Small intestine (tissue), 7 donors: ENCODE results near the gene MYO19. TPM values are rescaled to one million over a fixed set of nuclear protein-coding genes. Genes with fewer than 3 reads are reported as not detected.

Experiments
- DNase-seq, 2 donors: peaks; one replicate each; pipeline versions ENCODE4 v3.0.0 to v3.0.0-alpha.2; 2013
- FAIRE-seq: peaks from 2 replicates; lab custom pipeline; 2012; peaks lifted over from hg19 to GRCh38; lab: Jason Lieb, UNC
- H3K27ac ChIP-seq, 3 donors: one replicate each; pipeline ENCODE4 v1.5.1; 2013; ENCODE audit warnings: low read length in 2 of 3, mild to moderate bottlenecking in 2 of 3, control low read depth in 1 of 3, inconsistent platforms in 1 of 3, low read depth in 1 of 3, moderate library complexity in 1 of 3
- H3K27me3 ChIP-seq, 3 donors: one replicate each; pipeline ENCODE4 v1.6.1; 2013; ENCODE audit warnings: low read length in 3 of 3, inconsistent platforms in 1 of 3; ENCODE audit not compliant: control insufficient read depth in 3 of 3, insufficient read depth in 3 of 3
- H3K36me3 ChIP-seq, 3 donors: one replicate each; pipeline ENCODE4 v1.6.1; 2013; ENCODE audit warnings: low read length in 3 of 3, inconsistent platforms in 1 of 3, low read depth in 1 of 3, mild to moderate bottlenecking in 1 of 3, moderate library complexity in 1 of 3; ENCODE audit not compliant: control insufficient read depth in 3 of 3, insufficient read depth in 2 of 3
- H3K4me1 ChIP-seq, 3 donors: one replicate each; pipeline ENCODE4 v1.6.1; 2013; ENCODE audit warnings: low read length in 2 of 3, inconsistent platforms in 1 of 3, low read depth in 1 of 3, mild to moderate bottlenecking in 1 of 3, moderate library complexity in 1 of 3; ENCODE audit not compliant: control insufficient read depth in 3 of 3, insufficient read depth in 2 of 3
- H3K4me3 ChIP-seq, 3 donors: one replicate each; pipeline ENCODE4 v1.5.1; 2013; ENCODE audit warnings: low read length in 3 of 3, control low read depth in 1 of 3, inconsistent platforms in 1 of 3, low read depth in 1 of 3, mild to moderate bottlenecking in 1 of 3, moderate library complexity in 1 of 3
- H3K9me3 ChIP-seq, 2 donors: one replicate each; pipeline ENCODE4 v1.6.1; 2013; ENCODE audit warnings: low read depth in 1 of 2, low read length in 1 of 2; ENCODE audit not compliant: control insufficient read depth in 2 of 2, insufficient read depth in 1 of 2
- WGBS, 3 donors: extraction: QIAGEN DNeasy Blood & Tissue Kit; methylation state at CpG; one replicate each; pipeline ENCODE4 v1.1.7; 2013; 5-methylcytosine and 5-hydroxymethylcytosine counted together
- polyA plus RNA-seq, 4 donors: library from polyadenylated mRNA; stranded (reverse) in 3 of 4; unstranded in 1 of 4; fragments of 200-250 nt in 3 of 4; fragments of 120-200 nt in 1 of 4; gene quantifications; one replicate each; pipeline versions ENCODE4 v1.2.1 to v1.2.3, GENCODE V29; 2013
- donor health status: healthy with polysubstance abuse.
- donor health status: control.
- donor health status: control.
- donor health status: Bipolar disorder and iron deficiency.
- donor health status: healthy.

MYO19 gene
- polyA plus RNA-seq, 4 donors = 35.9 to 54.8 (median 48.6) TPM

DNA sequence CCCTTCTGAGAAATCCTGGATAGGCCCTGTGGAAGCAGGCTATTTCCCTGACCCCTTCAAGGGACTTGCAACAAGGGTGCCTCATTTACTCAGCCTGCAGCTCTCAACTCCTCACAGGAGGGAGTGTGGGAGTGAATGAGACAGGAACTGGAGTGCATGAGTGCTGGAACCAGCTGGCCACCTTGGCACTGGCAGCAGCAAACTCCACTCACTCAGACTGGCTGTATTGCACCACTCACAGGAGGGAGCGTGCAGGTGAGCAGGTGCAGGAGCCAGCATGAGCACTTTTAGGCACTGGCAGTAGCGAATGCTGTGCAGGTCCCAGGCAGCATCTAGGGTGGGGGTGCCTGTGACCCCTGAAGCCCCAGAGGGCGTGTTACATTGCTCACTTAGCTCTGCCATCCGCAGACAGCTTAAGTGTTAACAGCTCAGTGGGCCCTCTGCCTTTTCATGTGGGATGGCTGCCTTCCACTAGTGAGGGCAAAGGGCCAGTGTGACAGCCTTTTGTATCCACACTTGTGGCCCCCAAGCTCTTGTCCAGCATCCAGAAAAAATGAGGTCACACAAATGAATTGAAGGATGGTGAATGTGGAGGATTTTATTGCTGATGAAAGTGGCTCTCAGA lies 59.2 kb downstream of the MYO19 start:
- H3K36me3 ChIP-seq = no peaks in the 10 kb centered on the region
- no peak overlapping the region for H3K4me3 ChIP-seq
- WGBS, 3 donors = 31 to 63% (median 41%) methylated on average over 4 of the region's 4 CpGs
- no peak for FAIRE-seq
- no peak overlapping the region for H3K27ac ChIP-seq
- no peaks in the 10 kb centered on the region for H3K4me1 ChIP-seq
- peaks cover 0 to 9% (median 0%) of the 10 kb centered on the region in 3 donors for H3K27me3 ChIP-seq
- H3K9me3 ChIP-seq = no peaks in the 10 kb centered on the region
- no peak for DNase-seq

DNA sequence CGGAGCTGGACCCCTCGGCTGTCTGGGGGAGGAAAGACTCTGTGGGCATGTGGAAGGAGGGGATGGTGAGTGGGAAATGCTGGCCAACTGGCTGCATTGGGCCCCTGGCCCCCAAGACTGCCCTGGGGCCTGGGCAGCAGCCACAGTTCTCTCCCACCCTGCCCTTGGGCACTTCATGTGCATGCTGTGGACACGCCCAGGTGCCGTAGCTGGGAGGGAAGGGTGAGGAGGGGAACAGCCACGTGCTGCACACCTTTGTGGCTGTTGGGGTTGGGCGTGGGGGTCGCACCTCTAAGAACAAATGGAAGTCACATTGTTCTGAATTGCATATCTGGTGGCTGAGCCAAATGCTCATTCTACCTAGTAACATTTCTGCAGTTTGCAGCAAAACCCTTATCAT lies 60.1 kb downstream of the MYO19 start:
- FAIRE-seq (no peak), DNase-seq (no peak)
- H3K9me3 ChIP-seq = no peaks in the 10 kb centered on the region
- no peaks in the 10 kb centered on the region for H3K36me3 ChIP-seq
- WGBS, 3 donors = 33 to 55% (median 40%) methylated on average over 7 of the region's 7 CpGs
- H3K27ac ChIP-seq = no peak overlapping the region
- no peak overlapping the region for H3K4me3 ChIP-seq
- no peaks in the 10 kb centered on the region for H3K4me1 ChIP-seq
- H3K27me3 ChIP-seq = peaks cover 0 to 9% (median 3%) of the 10 kb centered on the region in 3 donors

DNA sequence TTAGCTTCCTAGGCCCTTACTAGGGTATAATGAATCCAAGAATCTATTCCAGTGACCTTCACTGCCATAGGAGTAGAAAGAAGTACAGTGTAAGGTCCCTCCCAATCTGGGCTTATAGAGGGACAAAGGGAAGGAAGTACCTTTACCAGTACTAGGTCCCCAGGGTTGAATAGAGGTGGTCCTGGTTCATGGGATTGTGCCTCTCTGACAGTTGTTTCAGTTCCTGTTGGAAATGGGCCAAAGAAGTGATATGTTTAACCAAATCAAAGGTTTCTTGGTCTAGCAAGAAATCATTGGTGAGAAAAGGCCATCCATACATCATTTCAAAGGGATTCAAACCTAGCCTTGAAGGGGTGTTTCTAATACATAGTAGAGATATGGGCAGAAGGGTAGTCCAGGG lies 64.2 kb downstream of the MYO19 start:
- FAIRE-seq (no peak), DNase-seq (no peak)
- Histone ChIP-seq H3K4me3 (no peak overlapping the region), H3K27ac (no peak overlapping the region), H3K27me3 (peaks cover 0 to 24% (median 9%) of the 10 kb centered on the region in 3 donors), H3K4me1 (no peaks in the 10 kb centered on the region), H3K9me3 (no peaks in the 10 kb centered on the region), H3K36me3 (no peaks in the 10 kb centered on the region)

DNA sequence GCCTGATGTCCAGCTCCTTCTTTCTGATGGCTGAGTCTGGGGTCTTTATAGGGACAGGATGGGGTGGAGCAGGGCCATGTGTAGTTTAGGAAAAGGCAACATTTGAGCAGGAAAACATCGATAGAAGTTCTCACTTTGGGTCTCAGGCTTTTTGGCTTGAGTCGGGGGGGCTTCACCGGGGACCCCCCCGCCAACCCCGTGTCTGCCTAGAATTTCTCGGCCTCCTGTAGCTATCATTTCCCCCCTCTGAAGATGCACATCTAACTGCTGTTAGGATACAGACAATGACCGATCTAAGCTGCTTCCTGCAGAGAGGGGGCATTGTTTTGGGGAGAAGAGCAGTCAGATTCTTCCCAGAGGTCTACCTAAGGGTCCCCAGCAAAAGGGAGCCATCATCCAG lies 64.9 kb downstream of the MYO19 start:
- peaks cover 0 to 29% (median 13%) of the 10 kb centered on the region in 3 donors for H3K27me3 ChIP-seq
- 70 to 75% (median 72%) methylated on average over 7 of the region's 7 CpGs for WGBS, 3 donors
- H3K36me3 ChIP-seq = no peaks in the 10 kb centered on the region
- no peaks in the 10 kb centered on the region for H3K9me3 ChIP-seq
- DNase-seq = no peak
- no peak overlapping the region for H3K4me3 ChIP-seq
- H3K4me1 ChIP-seq = no peaks in the 10 kb centered on the region
- no peak overlapping the region for H3K27ac ChIP-seq
- no peak for FAIRE-seq

DNA sequence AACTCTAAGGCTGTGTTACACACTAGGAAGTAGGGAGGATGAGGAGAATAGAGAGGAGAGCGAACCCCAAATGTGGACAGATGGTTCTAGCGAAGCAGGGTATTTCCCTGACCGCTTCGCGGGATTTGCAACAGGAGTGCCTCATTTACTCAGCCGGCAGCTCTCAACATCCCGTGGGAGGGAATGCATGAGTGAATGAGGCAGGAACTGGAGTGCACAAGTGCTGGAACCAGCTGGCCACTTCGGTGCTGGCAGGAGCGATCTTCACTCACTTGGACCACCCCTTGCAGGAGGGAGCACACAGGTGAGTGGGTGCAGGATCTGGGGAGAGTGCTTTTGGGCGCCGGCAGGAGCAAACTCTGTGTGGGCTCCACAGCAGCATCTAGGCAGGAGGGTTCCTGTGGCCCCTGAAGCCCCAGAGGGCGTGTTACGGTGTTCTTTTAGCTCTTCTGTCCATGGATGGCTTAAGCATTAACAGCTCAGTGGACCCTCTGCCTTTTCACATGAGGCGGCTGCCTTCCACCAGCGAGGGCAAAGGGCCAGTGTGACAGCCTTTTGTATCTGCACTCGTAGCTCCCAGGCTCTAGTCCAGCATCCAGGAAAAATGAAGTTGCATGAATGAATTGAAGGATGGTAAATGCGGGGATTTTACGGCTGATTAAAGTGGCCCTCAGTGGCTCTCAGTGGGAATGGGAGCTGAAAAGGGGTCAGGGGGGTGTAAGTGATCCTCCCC lies 65.6 kb downstream of the MYO19 start:
- Histone ChIP-seq H3K36me3 (no peaks in the 10 kb centered on the region), H3K4me3 (no peak overlapping the region), H3K27me3 (peaks cover 0 to 35% (median 19%) of the 10 kb centered on the region in 3 donors), H3K9me3 (no peaks in the 10 kb centered on the region), H3K27ac (no peak overlapping the region), H3K4me1 (no peaks in the 10 kb centered on the region)
- FAIRE-seq = no peak
- 67 to 71% (median 69%) methylated on average over 18 of the region's 18 CpGs for WGBS, 3 donors
- no peak for DNase-seq

DNA sequence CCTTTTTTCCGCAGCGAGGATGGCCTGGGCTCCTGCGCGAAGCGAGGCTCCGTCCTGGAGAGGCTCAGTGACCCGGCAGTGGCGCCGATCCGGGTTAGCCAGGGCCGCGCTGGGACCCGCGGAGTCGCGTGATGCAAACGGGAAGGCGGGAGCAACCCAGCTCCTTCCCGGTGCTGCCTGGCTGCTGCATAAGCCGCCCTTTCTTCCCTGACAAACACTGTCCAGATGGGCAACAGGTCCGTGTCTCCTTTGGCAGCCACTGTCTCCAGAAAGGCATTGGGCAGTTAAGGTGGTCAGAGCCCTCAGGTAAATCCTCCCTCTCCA lies 69.9 kb downstream of the MYO19 start:
- Histone ChIP-seq H3K4me3 (no peak overlapping the region), H3K36me3 (no peaks in the 10 kb centered on the region), H3K4me1 (no peaks in the 10 kb centered on the region), H3K27ac (no peak overlapping the region), H3K27me3 (peaks cover 0 to 51% (median 20%) of the 10 kb centered on the region in 3 donors), H3K9me3 (no peaks in the 10 kb centered on the region)
- FAIRE-seq = no peak
- DNase-seq = no peak
- 17 to 26% (median 24%) methylated on average over 20 to 21 of the region's 21 CpGs for WGBS, 3 donors

DNA sequence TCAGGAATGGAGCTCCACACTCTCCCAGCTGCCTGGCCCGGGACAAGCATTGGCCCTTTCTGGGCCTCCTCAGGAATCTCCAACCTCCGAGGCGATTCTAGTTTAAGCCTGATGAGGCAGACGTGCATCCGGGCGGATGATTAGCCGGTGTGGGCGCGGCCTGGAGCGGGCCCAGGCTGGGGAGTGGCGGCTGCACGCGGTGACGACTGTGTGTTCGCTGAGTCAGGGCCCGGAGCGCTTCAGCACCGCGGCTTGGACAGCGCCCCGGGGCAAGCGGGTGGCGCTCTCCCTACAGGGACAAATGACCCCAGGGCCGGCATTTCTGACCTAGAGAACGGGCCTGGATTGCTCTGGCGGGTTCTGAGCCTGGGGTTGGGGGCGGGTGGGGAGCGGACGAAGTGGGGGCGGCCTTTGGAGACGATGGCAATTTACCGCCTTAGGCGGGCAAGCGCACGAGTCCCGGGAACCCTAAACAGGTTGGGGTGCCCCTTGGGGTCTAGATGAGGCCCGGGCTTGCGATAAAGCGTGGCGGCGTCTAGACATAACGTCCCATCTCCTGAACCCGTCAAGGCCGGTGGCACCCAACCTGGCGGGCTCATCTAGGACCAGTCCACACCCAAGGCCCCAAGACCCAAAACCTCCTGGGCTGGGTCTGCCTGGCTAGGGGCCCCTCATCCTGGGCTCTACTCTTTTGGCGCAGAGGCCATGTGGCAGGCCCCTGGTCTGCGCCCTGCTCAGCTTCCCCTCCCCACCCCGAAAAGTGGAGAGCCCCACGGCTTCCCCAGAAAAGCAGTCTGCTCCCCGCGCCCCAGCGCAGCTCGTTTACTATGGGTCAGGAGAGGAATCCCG lies 70.5 kb downstream of the MYO19 start:
- Histone ChIP-seq H3K4me1 (no peaks in the 10 kb centered on the region), H3K4me3 (no peak overlapping the region)

DNA sequence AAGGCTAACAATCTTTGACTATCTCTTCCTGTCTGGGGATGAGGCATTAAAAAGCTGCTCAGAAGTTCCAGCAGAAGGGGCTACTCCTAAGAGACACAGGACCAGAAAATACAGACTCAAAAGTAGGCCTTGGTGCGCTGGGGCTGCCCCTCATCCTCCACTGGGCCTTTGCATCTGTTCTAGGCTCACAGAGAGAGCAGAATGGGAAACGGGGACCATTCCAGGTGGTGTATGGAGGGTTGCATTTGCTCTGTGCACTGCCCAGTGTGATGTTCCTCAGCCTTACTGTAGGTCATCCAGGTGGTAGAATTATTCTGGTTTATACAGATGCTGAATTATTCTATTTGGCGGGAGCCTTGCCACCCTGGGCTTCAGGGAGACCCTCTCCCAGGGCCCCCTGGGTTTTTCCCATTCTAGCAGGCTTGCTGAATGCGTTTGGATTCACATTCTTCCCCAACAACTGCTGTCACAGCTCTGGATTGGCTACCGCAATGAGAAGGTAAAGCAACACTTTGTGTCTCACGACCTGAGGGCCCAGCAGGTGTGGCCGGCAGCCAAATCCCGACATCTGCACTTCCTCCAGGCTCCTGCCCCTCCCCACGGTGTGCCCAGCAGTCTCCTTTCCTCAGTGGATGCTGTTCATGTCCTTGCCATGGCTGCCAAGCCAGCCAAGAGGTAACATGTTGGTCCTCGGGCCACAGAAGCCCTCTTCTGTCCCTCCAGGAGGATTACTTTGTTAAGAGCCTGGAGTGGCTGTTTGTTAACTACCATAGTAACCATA lies 73.1 kb downstream of the MYO19 start:
- Histone ChIP-seq H3K4me1 (no peaks in the 10 kb centered on the region), H3K9me3 (no peaks in the 10 kb centered on the region), H3K4me3 (no peak overlapping the region), H3K27ac (no peak overlapping the region), H3K36me3 (no peaks in the 10 kb centered on the region), H3K27me3 (peaks cover 0 to 43% (median 14%) of the 10 kb centered on the region in 3 donors)
- 43 to 56% (median 43%) methylated on average over 10 of the region's 10 CpGs for WGBS, 3 donors
- DNase-seq = no peak
- FAIRE-seq = no peak

More for the DNA sequence above, 70.5 kb downstream of the MYO19 start:
- Histone ChIP-seq H3K27me3 (peaks cover 0 to 50% (median 18%) of the 10 kb centered on the region in 3 donors), H3K27ac (no peak overlapping the region), H3K36me3 (no peaks in the 10 kb centered on the region), H3K9me3 (no peaks in the 10 kb centered on the region)
- no peak for FAIRE-seq
- peak; percentile 72 to 88 for DNase-seq
- 16 to 27% (median 20%) methylated on average over 51 to 54 of the region's 54 CpGs for WGBS, 3 donors
